K562 (cell line): ENCODE measurements around the gene KBTBD4. TPM values are rescaled to one million over a fixed set of nuclear protein-coding genes. Genes with fewer than 3 reads are reported as not detected.

Source experiments
- FOS ChIP-seq: IDR thresholded peaks from 3 replicates; pipeline ENCODE4 v1.6.1; 2011; ENCODE audit not compliant: insufficient read length; ENCODE audit errors: extremely low read depth
- KDM2B ChIP-seq: fragments of 250-450 bp; sonication (Bioruptor Pico); IDR thresholded peaks from 2 replicates; pipeline ENCODE4 v1.8.0; 2021; ENCODE audit warnings: mild to moderate bottlenecking, moderate library complexity
- NR2C1 ChIP-seq, 2 experiments: fragments of 450-650 bp; IDR thresholded peaks; 2 replicates each; pipeline ENCODE4 v1.6.1; 2017; ENCODE audit warnings: mild to moderate bottlenecking in 2 of 2, antibody characterized with exemption in 1 of 2, inconsistent platforms in 1 of 2, missing compliant biosample characterization in 1 of 2, missing genetic modification characterization in 1 of 2
- RBFOX2 ChIP-seq: fragments of 200-400 bp; formaldehyde crosslinking; IDR thresholded peaks from 2 replicates; pipeline ENCODE4 v1.6.1; 2017; ENCODE audit warnings: low read depth, mild to moderate bottlenecking, low read length, moderate library complexity
- SNRNP70 ChIP-seq: fragments of 200-400 bp; formaldehyde crosslinking; optimal IDR thresholded peaks from 2 replicates; pipeline ENCODE3; 2017; ENCODE audit warnings: low read depth, low read length
- TAF15 ChIP-seq: fragments of 200-400 bp; formaldehyde crosslinking; IDR thresholded peaks from 2 replicates; pipeline ENCODE4 v1.6.1; 2017; ENCODE audit warnings: mild to moderate bottlenecking, low read depth, low read length, moderate library complexity
- polyA plus RNA-seq, 8 experiments: library from polyadenylated mRNA; depleted of rRNA in 4 of 8; stranded (reverse) in 5 of 8; unstranded in 3 of 8; fragments of >200 nt; fragmentation: Nextera tagmentation in 2 of 8; fragmentation: Illumina TruSeq in 1 of 8; extraction: Ambion mirVana in 2 of 8; extraction: Trizol in 1 of 8; gene quantifications; 2 replicates each; pipeline versions ENCODE4 v1.2.1 to v1.2.3, GENCODE V29; 2011 to 2014; ENCODE audit warnings: inconsistent platforms in 1 of 8, missing spikeins in 1 of 8
- total RNA-seq, 7 experiments: library from RNA; depleted of rRNA in 6 of 7; stranded (reverse); fragments of >200 nt in 6 of 7; fragmentation: Illumina TruSeq in 2 of 7; extraction: Trizol in 2 of 7; gene quantifications; 2 replicates each; pipeline versions ENCODE4 v1.2.1 to v1.2.3, GENCODE V29; 2011 to 2021; ENCODE audit warnings: low replicate concordance in 1 of 7
- TF ChIP-seq, protein P1 (sequence below): IDR thresholded peaks from 2 replicates; pipeline ENCODE4 v1.6.1; 2011; ENCODE audit warnings: borderline replicate concordance, low read depth, mild to moderate bottlenecking, moderate library complexity, low read length; ENCODE audit not compliant: insufficient read depth, poor library complexity, severe bottlenecking
- TF ChIP-seq, protein P2 (sequence below): IDR thresholded peaks from 2 replicates; pipeline ENCODE4 v1.6.1; 2016; ENCODE audit warnings: missing genetic modification characterization, missing compliant biosample characterization
- TF ChIP-seq, protein P3 (sequence below): sonication (generic); formaldehyde crosslinking; IDR thresholded peaks from 2 replicates; pipeline ENCODE4 v1.8.0; 2023; ENCODE audit warnings: mild to moderate bottlenecking, missing genetic modification reagents
- TF ChIP-seq, protein P4 (sequence below): fragments of 250-450 bp; sonication (Bioruptor Pico); IDR thresholded peaks from 2 replicates; pipeline ENCODE4 v1.5.0; 2021
- TF ChIP-seq, protein P5 (sequence below): fragments of 250-450 bp; sonication (Bioruptor Pico); IDR thresholded peaks from 2 replicates; pipeline ENCODE4 v1.8.0; 2021; ENCODE audit warnings: moderate library complexity, mild to moderate bottlenecking, inconsistent platforms
- TF ChIP-seq, protein P6 (sequence below): fragments of 250-450 bp; sonication (Bioruptor Pico); IDR thresholded peaks from 2 replicates; pipeline ENCODE4 v1.5.0; 2020; ENCODE audit warnings: mild to moderate bottlenecking

KBTBD4 gene
- total and polyA plus RNA-seq, 9 of the 15 experiments (the other 6 are each of a cell fraction or from before 2014, with no cell fraction given): 7.0 to 33.9 (median 13.3) TPM

DNA sequence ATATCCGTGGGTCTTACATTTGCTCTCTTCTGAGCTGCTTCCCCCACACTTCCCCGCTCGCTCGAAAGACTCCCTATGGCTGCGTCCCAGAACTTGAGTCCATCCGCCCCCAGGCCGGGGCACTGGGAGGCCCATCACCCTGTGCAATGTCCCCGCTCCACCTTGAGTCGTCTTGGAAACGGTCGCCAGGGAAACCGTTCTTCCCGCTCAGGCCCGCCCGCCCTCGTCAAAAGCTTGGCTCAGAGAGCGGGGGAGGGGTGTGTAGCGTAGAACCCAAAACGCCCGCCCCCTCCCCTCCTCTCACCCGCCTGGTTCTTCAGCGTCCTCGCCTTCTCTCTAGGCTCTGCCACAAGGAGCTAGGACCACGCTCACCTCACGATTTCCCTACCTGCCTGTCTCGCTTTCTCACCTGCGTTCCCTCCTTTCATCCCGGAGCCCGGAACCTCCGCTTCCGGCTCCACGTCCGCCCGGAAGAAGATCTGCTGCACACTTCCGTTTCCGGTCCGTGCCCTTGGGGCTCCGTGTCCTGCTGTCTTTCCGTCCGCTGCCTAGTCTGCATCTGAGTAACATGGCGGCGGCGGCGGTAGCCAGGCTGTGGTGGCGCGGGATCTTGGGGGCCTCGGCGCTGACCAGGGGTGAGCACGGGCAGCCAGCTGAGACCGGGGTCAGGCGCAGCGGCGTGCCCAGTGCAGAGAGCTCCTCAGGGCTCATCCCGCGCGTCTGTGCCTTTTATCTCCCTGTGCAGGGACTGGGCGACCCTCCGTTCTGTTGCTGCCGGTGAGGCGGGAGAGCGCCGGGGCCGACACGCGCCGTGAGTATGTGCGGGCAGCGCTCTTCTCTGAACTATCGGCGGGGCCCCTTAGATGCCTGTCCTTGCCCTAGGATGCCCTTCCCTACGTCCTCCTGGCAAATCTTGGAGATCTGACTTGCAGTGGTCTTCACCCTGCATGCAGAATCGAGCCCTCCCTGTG, at the start of gene KBTBD4, which contains the start of gene NDUFS3 (continued):
- TF ChIP-seq, protein P1, sequence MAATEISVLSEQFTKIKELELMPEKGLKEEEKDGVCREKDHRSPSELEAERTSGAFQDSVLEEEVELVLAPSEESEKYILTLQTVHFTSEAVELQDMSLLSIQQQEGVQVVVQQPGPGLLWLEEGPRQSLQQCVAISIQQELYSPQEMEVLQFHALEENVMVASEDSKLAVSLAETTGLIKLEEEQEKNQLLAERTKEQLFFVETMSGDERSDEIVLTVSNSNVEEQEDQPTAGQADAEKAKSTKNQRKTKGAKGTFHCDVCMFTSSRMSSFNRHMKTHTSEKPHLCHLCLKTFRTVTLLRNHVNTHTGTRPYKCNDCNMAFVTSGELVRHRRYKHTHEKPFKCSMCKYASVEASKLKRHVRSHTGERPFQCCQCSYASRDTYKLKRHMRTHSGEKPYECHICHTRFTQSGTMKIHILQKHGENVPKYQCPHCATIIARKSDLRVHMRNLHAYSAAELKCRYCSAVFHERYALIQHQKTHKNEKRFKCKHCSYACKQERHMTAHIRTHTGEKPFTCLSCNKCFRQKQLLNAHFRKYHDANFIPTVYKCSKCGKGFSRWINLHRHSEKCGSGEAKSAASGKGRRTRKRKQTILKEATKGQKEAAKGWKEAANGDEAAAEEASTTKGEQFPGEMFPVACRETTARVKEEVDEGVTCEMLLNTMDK: no peak
- TF ChIP-seq, protein P2, sequence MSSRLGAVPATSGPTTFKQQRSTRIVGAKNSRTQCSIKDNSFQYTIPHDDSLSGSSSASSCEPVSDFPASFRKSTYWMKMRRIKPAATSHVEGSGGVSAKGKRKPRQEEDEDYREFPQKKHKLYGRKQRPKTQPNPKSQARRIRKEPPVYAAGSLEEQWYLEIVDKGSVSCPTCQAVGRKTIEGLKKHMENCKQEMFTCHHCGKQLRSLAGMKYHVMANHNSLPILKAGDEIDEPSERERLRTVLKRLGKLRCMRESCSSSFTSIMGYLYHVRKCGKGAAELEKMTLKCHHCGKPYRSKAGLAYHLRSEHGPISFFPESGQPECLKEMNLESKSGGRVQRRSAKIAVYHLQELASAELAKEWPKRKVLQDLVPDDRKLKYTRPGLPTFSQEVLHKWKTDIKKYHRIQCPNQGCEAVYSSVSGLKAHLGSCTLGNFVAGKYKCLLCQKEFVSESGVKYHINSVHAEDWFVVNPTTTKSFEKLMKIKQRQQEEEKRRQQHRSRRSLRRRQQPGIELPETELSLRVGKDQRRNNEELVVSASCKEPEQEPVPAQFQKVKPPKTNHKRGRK (tag): no peak
- TF ChIP-seq, protein P3, sequence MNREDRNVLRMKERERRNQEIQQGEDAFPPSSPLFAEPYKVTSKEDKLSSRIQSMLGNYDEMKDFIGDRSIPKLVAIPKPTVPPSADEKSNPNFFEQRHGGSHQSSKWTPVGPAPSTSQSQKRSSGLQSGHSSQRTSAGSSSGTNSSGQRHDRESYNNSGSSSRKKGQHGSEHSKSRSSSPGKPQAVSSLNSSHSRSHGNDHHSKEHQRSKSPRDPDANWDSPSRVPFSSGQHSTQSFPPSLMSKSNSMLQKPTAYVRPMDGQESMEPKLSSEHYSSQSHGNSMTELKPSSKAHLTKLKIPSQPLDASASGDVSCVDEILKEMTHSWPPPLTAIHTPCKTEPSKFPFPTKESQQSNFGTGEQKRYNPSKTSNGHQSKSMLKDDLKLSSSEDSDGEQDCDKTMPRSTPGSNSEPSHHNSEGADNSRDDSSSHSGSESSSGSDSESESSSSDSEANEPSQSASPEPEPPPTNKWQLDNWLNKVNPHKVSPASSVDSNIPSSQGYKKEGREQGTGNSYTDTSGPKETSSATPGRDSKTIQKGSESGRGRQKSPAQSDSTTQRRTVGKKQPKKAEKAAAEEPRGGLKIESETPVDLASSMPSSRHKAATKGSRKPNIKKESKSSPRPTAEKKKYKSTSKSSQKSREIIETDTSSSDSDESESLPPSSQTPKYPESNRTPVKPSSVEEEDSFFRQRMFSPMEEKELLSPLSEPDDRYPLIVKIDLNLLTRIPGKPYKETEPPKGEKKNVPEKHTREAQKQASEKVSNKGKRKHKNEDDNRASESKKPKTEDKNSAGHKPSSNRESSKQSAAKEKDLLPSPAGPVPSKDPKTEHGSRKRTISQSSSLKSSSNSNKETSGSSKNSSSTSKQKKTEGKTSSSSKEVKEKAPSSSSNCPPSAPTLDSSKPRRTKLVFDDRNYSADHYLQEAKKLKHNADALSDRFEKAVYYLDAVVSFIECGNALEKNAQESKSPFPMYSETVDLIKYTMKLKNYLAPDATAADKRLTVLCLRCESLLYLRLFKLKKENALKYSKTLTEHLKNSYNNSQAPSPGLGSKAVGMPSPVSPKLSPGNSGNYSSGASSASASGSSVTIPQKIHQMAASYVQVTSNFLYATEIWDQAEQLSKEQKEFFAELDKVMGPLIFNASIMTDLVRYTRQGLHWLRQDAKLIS: peak; percentile 98
- TF ChIP-seq, protein P4, sequence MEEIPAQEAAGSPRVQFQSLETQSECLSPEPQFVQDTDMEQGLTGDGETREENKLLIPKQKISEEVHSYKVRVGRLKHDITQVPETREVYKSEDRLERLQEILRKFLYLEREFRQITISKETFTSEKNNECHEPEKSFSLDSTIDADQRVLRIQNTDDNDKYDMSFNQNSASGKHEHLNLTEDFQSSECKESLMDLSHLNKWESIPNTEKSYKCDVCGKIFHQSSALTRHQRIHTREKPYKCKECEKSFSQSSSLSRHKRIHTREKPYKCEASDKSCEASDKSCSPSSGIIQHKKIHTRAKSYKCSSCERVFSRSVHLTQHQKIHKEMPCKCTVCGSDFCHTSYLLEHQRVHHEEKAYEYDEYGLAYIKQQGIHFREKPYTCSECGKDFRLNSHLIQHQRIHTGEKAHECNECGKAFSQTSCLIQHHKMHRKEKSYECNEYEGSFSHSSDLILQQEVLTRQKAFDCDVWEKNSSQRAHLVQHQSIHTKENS (CRISPR knock-in tag): no peak
- TF ChIP-seq, protein P5, sequence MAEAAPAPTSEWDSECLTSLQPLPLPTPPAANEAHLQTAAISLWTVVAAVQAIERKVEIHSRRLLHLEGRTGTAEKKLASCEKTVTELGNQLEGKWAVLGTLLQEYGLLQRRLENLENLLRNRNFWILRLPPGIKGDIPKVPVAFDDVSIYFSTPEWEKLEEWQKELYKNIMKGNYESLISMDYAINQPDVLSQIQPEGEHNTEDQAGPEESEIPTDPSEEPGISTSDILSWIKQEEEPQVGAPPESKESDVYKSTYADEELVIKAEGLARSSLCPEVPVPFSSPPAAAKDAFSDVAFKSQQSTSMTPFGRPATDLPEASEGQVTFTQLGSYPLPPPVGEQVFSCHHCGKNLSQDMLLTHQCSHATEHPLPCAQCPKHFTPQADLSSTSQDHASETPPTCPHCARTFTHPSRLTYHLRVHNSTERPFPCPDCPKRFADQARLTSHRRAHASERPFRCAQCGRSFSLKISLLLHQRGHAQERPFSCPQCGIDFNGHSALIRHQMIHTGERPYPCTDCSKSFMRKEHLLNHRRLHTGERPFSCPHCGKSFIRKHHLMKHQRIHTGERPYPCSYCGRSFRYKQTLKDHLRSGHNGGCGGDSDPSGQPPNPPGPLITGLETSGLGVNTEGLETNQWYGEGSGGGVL: no peak
- TF ChIP-seq FOS (no peak), RBFOX2 (peak; percentile 99), SNRNP70 (no peak), NR2C1 (IDR thresholded peaks at IDR 0.05) (peak; percentile 90), NR2C1 (tag; IDR thresholded peaks at IDR 0.05) (peak; percentile 83), KDM2B (CRISPR knock-in tag) (peak; percentile 87), TAF15 (no peak)
- TF ChIP-seq, protein P6, sequence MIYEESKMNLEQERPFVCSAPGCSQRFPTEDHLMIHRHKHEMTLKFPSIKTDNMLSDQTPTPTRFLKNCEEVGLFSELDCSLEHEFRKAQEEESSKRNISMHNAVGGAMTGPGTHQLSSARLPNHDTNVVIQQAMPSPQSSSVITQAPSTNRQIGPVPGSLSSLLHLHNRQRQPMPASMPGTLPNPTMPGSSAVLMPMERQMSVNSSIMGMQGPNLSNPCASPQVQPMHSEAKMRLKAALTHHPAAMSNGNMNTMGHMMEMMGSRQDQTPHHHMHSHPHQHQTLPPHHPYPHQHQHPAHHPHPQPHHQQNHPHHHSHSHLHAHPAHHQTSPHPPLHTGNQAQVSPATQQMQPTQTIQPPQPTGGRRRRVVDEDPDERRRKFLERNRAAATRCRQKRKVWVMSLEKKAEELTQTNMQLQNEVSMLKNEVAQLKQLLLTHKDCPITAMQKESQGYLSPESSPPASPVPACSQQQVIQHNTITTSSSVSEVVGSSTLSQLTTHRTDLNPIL (CRISPR knock-in tag): no peak
